ENCODE measurements around the gene KCNIP4. TPM values are rescaled to one million over a fixed set of nuclear protein-coding genes. Genes with fewer than 3 reads are reported as not detected.

The KCNIP4 gene
- total RNA-seq, 2 experiments from 2014 or later = not detected

GRCh38 chr4:21184788-21185187, 763.8 kb downstream of the KCNIP4 start:
- H3K9me3 Mint-ChIP-seq = peaks cover 5% of the 10 kb centered on the region
- H3K27me3 Mint-ChIP-seq = no peaks in the 10 kb centered on the region
- ChIA-PET CTCF (no interaction called here), POLR2A (no interaction called here)
- no peaks in the 10 kb centered on the region for H3K4me1 Mint-ChIP-seq (ENCODE audit: low read depth)
- intact Hi-C loops (cut with micrococcal nuclease) = no loop called here
- H3K4me3 Mint-ChIP-seq = no peak overlapping the region
- H3K27ac Mint-ChIP-seq = no peak overlapping the region
- H3K36me3 Mint-ChIP-seq = no peaks in the 10 kb centered on the region
- no peak for DNase-seq

- intact Hi-C loops (cut with micrococcal nuclease) = no loop called here
- H3K27me3 Mint-ChIP-seq = no peaks in the 10 kb centered on the region
- H3K4me1 Mint-ChIP-seq (ENCODE audit: low read depth) = no peaks in the 10 kb centered on the region
- H3K9me3 Mint-ChIP-seq = peaks cover 5% of the 10 kb centered on the region
- H3K27ac Mint-ChIP-seq = no peak overlapping the region
- DNase-seq = no peak
- ChIA-PET CTCF (no interaction called here), POLR2A (no interaction called here)
- no peaks in the 10 kb centered on the region for H3K36me3 Mint-ChIP-seq
- no peak overlapping the region for H3K4me3 Mint-ChIP-seq
Observed at GRCh38 chr4:21181716-21182115, 766.9 kb downstream of the KCNIP4 start.

- no peaks in the 10 kb centered on the region for H3K27me3 Mint-ChIP-seq
- CTCF ChIA-PET = no interaction called here
- no peak overlapping the region for H3K27ac Mint-ChIP-seq
- POLR2A ChIA-PET = no interaction called here
- DNase-seq = no peak
- no peak overlapping the region for H3K4me3 Mint-ChIP-seq
- no peaks in the 10 kb centered on the region for H3K4me1 Mint-ChIP-seq (ENCODE audit: low read depth)
- peaks cover 4% of the 10 kb centered on the region for H3K9me3 Mint-ChIP-seq
- intact Hi-C loops (cut with micrococcal nuclease) = no loop called here
- no peaks in the 10 kb centered on the region for H3K36me3 Mint-ChIP-seq
Observed at GRCh38 chr4:21177871-21178270, 770.7 kb downstream of the KCNIP4 start.

GRCh38 chr4:21177092-21177491, 771.5 kb downstream of the KCNIP4 start:
- no peak for DNase-seq
- ChIA-PET POLR2A (no interaction called here), CTCF (no interaction called here)
- no peaks in the 10 kb centered on the region for H3K27me3 Mint-ChIP-seq
- H3K27ac Mint-ChIP-seq = no peak overlapping the region
- H3K9me3 Mint-ChIP-seq = peaks cover 2% of the 10 kb centered on the region
- intact Hi-C loops (cut with micrococcal nuclease) = no loop called here
- no peaks in the 10 kb centered on the region for H3K4me1 Mint-ChIP-seq (ENCODE audit: low read depth)
- H3K36me3 Mint-ChIP-seq = no peaks in the 10 kb centered on the region
- H3K4me3 Mint-ChIP-seq = no peak overlapping the region

GRCh38 chr4:21167711-21168110, 780.9 kb downstream of the KCNIP4 start:
- no peaks in the 10 kb centered on the region for H3K4me1 Mint-ChIP-seq (ENCODE audit: low read depth)
- H3K9me3 Mint-ChIP-seq = no peaks in the 10 kb centered on the region
- no peaks in the 10 kb centered on the region for H3K36me3 Mint-ChIP-seq
- H3K27me3 Mint-ChIP-seq = no peaks in the 10 kb centered on the region
- H3K27ac Mint-ChIP-seq = no peak overlapping the region
- CTCF ChIA-PET = no interaction called here
- POLR2A ChIA-PET = no interaction called here
- no peak overlapping the region for H3K4me3 Mint-ChIP-seq
- intact Hi-C loops (cut with micrococcal nuclease) = no loop called here
- DNase-seq = no peak

GRCh38 chr4:21155367-21155766, 793.2 kb downstream of the KCNIP4 start:
- POLR2A ChIA-PET = no interaction called here
- intact Hi-C loops (cut with micrococcal nuclease) = no loop called here
- Mint-ChIP-seq H3K36me3 (no peaks in the 10 kb centered on the region), H3K27me3 (no peaks in the 10 kb centered on the region), H3K27ac (no peak overlapping the region), H3K9me3 (no peaks in the 10 kb centered on the region), H3K4me3 (no peak overlapping the region), H3K4me1 (ENCODE audit: low read depth) (no peaks in the 10 kb centered on the region)
- DNase-seq = no peak
- CTCF ChIA-PET = no interaction called here

- no peaks in the 10 kb centered on the region for H3K4me1 Mint-ChIP-seq (ENCODE audit: low read depth)
- intact Hi-C loops (cut with micrococcal nuclease) = no loop called here
- no peaks in the 10 kb centered on the region for H3K36me3 Mint-ChIP-seq
- no peaks in the 10 kb centered on the region for H3K9me3 Mint-ChIP-seq
- H3K4me3 Mint-ChIP-seq = no peak overlapping the region
- ChIA-PET CTCF (no interaction called here), POLR2A (no interaction called here)
- no peak overlapping the region for H3K27ac Mint-ChIP-seq
- no peak for DNase-seq
- no peaks in the 10 kb centered on the region for H3K27me3 Mint-ChIP-seq
Observed at GRCh38 chr4:21139327-21139726, 809.2 kb downstream of the KCNIP4 start.

- no peaks in the 10 kb centered on the region for H3K9me3 Mint-ChIP-seq
- CTCF ChIA-PET = interaction anchor here (4.1 kb wide), 1 partner anchor 363 kb away, joined by 25 read pairs; no protein-coding TSS in a partner anchor
- no peaks in the 10 kb centered on the region for H3K36me3 Mint-ChIP-seq
- H3K27me3 Mint-ChIP-seq = no peaks in the 10 kb centered on the region
- intact Hi-C loops (cut with micrococcal nuclease) = no loop called here
- no peak overlapping the region for H3K27ac Mint-ChIP-seq
- H3K4me3 Mint-ChIP-seq = no peak overlapping the region
- no peaks in the 10 kb centered on the region for H3K4me1 Mint-ChIP-seq (ENCODE audit: low read depth)
- DNase-seq = no peak
- POLR2A ChIA-PET = no interaction called here
Observed at GRCh38 chr4:21136051-21136630, 812.4 kb downstream of the KCNIP4 start.

GRCh38 chr4:21134994-21135393, 813.6 kb downstream of the KCNIP4 start:
- ChIA-PET CTCF (interaction anchor here (0.8 to 4.1 kb wide), 2 partner anchors 362 to 366 kb away, joined by 3 to 25 read pairs; no protein-coding TSS in a partner anchor), POLR2A (no interaction called here)
- H3K36me3 Mint-ChIP-seq = no peaks in the 10 kb centered on the region
- H3K27ac Mint-ChIP-seq = no peak overlapping the region
- intact Hi-C loops (cut with micrococcal nuclease) = no loop called here
- no peak for DNase-seq
- H3K9me3 Mint-ChIP-seq = peaks cover under 1% of the 10 kb centered on the region
- H3K4me1 Mint-ChIP-seq (ENCODE audit: low read depth) = no peaks in the 10 kb centered on the region
- H3K27me3 Mint-ChIP-seq = no peaks in the 10 kb centered on the region
- no peak overlapping the region for H3K4me3 Mint-ChIP-seq

- POLR2A ChIA-PET = no interaction called here
Observed at GRCh38 chr4:21130606-21131005, 818.0 kb downstream of the KCNIP4 start.

GRCh38 chr4:21126014-21126512, 822.5 kb downstream of the KCNIP4 start:
- no peak for DNase-seq
- Mint-ChIP-seq H3K27ac (no peak overlapping the region), H3K9me3 (peaks cover 14% of the 10 kb centered on the region), H3K27me3 (no peaks in the 10 kb centered on the region), H3K36me3 (no peaks in the 10 kb centered on the region), H3K4me3 (no peak overlapping the region), H3K4me1 (ENCODE audit: low read depth) (no peaks in the 10 kb centered on the region)
- CTCF ChIA-PET = no interaction called here
- intact Hi-C loops (cut with micrococcal nuclease) = no loop called here
- POLR2A ChIA-PET = no interaction called here

More at GRCh38 chr4:21130606-21131005, 818.0 kb downstream of the KCNIP4 start:
- H3K27ac Mint-ChIP-seq = no peak overlapping the region
- no peaks in the 10 kb centered on the region for H3K4me1 Mint-ChIP-seq (ENCODE audit: low read depth)
- H3K4me3 Mint-ChIP-seq = no peak overlapping the region
- no peaks in the 10 kb centered on the region for H3K36me3 Mint-ChIP-seq
- DNase-seq = no peak
- no peaks in the 10 kb centered on the region for H3K27me3 Mint-ChIP-seq
- intact Hi-C loops (cut with micrococcal nuclease) = no loop called here
- CTCF ChIA-PET = no interaction called here
- H3K9me3 Mint-ChIP-seq = peaks cover 4% of the 10 kb centered on the region

- no peak overlapping the region for H3K27ac Mint-ChIP-seq
- intact Hi-C loops (cut with micrococcal nuclease) = no loop called here
- CTCF ChIA-PET = no interaction called here
Observed at GRCh38 chr4:21118301-21118700, 830.3 kb downstream of the KCNIP4 start.

GRCh38 chr4:21117541-21118180, 830.9 kb downstream of the KCNIP4 start:
- Mint-ChIP-seq H3K27ac (no peak overlapping the region), H3K9me3 (peaks cover 4% of the 10 kb centered on the region), H3K36me3 (no peaks in the 10 kb centered on the region), H3K4me1 (ENCODE audit: low read depth) (no peaks in the 10 kb centered on the region), H3K27me3 (no peaks in the 10 kb centered on the region), H3K4me3 (no peak overlapping the region)
- DNase-seq = no peak
- POLR2A ChIA-PET = no interaction called here
- intact Hi-C loops (cut with micrococcal nuclease) = no loop called here
- CTCF ChIA-PET = no interaction called here

More at GRCh38 chr4:21118301-21118700, 830.3 kb downstream of the KCNIP4 start:
- no peaks in the 10 kb centered on the region for H3K36me3 Mint-ChIP-seq
- POLR2A ChIA-PET = no interaction called here
- H3K9me3 Mint-ChIP-seq = peaks cover 4% of the 10 kb centered on the region
- no peak overlapping the region for H3K4me3 Mint-ChIP-seq
- no peak for DNase-seq
- no peaks in the 10 kb centered on the region for H3K27me3 Mint-ChIP-seq
- no peaks in the 10 kb centered on the region for H3K4me1 Mint-ChIP-seq (ENCODE audit: low read depth)

Measured in activated CD4-positive, alpha-beta memory T cell treated with anti-CD3 and anti-CD28 coated beads for 36 hours (primary cell).